LNCaP clone FGC (cell line): ENCODE data around the gene WNK4.
"Not testable (repeated sequence)": the region's sequence is repeated elsewhere in the genome, so short reads cannot be mapped to it uniquely, and the experiment has no call there.

Experiments
- DNase-seq: peaks from one replicate; pipeline ENCODE4 v3.0.0-alpha.2; 2011; ENCODE audit warnings: low read depth
- H3K4me3 ChIP-seq: 2 replicates; pipeline ENCODE4 v1.5.1; 2011; ENCODE audit warnings: mild to moderate bottlenecking, low read depth, low read length, control low read depth
- TF ChIP-seq, protein P1 (sequence below): IDR thresholded peaks from 2 replicates; pipeline ENCODE4 v1.5.1; 2012; ENCODE audit warnings: mild to moderate bottlenecking; ENCODE audit not compliant: control insufficient read depth, insufficient read depth; ENCODE audit errors: extremely low read depth

Gene WNK4

DNA sequence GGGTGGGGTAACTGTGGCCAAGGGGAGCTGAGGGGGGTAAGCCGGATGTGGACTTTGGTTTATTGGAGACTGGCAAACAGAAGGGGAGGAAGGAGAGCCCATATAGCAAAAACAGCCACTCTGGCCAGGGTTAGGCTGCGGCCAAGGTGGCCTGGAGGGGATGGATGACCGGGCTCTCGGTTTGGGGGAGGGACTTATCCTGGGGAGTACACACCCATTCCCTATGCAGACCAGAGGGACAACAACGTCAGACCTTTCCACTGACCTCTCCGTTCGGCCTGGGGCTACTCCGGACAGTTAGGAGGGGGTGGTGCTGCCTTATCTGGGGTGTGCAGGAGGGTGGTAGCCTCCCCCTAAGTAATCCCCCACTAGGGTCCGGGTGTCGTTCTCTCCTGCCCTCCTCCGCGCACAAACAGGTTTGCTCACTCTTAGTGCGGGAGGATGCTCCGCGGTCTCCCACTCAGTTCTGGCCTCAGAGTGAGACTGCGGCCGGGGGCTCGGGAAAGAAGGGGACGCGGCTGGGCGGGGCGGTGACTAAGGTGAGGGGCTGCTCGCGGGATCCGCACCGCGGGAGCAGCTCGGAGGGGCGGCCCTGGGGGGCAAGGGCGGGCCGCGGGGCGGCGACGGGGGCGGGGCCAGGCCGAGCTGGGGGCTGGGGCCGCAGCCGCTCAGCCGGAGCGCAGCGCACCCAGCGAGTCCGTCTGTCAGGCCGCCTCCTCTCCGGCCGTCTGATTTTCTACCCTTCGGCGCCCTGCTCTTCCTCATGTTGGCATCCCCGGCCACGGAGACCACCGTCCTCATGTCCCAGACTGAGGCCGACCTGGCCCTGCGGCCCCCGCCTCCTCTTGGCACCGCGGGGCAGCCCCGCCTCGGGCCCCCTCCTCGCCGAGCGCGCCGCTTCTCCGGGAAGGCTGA is at the start of gene WNK4:
Gene WNK4 (plus strand): TSS at position 675 of the 915 bp plus-strand sequence. CDS start 89 bp downstream, at position 764.
- no peak for DNase-seq
- no peak within 1 kb of the TSS for H3K4me3 ChIP-seq
- TF ChIP-seq, protein P1, sequence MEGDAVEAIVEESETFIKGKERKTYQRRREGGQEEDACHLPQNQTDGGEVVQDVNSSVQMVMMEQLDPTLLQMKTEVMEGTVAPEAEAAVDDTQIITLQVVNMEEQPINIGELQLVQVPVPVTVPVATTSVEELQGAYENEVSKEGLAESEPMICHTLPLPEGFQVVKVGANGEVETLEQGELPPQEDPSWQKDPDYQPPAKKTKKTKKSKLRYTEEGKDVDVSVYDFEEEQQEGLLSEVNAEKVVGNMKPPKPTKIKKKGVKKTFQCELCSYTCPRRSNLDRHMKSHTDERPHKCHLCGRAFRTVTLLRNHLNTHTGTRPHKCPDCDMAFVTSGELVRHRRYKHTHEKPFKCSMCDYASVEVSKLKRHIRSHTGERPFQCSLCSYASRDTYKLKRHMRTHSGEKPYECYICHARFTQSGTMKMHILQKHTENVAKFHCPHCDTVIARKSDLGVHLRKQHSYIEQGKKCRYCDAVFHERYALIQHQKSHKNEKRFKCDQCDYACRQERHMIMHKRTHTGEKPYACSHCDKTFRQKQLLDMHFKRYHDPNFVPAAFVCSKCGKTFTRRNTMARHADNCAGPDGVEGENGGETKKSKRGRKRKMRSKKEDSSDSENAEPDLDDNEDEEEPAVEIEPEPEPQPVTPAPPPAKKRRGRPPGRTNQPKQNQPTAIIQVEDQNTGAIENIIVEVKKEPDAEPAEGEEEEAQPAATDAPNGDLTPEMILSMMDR, result no peak

DNA sequence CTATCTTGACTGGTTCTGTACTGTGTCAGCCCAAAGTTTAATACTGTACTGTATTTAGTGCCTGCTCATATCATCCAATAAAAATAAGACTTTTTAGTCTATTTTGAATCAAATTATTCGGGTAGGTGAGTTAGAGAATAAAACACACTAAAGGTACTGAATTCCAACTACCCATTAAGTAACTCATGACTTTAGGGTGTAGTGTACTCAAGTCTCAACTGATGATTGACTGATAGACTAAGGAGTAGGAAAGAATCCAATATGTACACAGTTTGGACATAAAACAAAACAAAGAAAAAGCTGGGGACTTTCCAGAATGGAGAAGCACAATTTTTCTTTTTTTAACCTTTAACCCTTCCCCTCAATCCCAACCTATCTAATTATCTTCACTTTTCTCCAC is 39.7 kb upstream of the WNK4 start:
- no peak for DNase-seq
- TF ChIP-seq, protein P1, result no peak
- no peak overlapping the region for H3K4me3 ChIP-seq

DNA sequence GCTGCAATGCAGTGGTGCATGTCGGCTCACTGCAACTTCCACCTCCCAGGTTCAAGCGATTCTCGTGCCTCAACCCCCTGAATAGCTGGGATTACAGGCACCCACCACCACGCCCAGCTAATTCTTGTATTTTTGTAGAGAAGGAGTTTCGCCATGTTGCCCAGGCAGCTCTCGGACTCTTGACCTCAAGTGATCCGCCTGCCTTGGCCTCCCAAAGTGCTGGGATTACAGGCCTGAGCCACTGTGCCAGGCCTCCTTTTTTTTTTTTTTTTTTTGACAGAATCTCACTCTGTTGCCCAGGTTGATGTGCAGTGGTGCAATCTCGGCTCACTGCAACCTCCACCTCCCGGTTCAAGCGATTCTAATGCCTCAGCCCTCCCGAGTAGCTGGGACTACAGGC is 37.5 kb upstream of the WNK4 start:
- not testable (repeated sequence) for DNase-seq

DNA sequence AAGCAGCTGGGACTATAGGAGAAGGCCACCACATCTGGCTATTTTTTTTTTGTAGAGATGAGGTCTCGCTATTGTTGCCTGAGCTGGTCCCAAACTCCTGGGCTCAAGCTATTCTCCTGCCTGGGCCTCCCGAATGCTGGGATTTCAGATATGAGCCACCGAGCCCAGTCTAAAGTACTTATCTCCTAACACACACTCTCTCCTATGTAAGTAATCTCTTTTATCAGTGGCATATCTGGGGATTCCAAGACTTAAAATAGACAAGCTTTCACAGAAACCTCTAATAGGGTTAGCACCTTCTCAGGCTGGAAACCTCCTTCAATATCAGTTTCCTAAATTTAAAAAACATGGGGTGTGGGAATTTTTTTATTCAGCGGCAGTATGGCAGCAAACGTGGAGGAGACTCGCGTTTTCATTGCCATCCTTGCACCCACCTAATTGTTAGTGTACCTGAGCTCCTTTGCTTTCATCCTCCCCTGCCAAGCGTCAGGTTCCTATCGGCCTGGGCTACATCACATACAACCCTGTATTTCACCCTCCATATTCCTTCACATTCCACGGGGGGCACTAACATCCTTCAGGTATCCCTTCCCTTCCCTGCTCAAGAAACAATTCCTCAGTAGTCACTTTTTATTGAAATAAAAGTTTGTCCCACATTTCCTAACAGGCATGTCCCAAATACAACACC is 36.7 kb upstream of the WNK4 start:
- TF ChIP-seq, protein P1, result no peak
- peak overlapping the region; percentile 62 for H3K4me3 ChIP-seq
- no peak for DNase-seq

More for the DNA sequence above, 37.5 kb upstream of the WNK4 start:
- H3K4me3 ChIP-seq, result not testable (repeated sequence)

DNA sequence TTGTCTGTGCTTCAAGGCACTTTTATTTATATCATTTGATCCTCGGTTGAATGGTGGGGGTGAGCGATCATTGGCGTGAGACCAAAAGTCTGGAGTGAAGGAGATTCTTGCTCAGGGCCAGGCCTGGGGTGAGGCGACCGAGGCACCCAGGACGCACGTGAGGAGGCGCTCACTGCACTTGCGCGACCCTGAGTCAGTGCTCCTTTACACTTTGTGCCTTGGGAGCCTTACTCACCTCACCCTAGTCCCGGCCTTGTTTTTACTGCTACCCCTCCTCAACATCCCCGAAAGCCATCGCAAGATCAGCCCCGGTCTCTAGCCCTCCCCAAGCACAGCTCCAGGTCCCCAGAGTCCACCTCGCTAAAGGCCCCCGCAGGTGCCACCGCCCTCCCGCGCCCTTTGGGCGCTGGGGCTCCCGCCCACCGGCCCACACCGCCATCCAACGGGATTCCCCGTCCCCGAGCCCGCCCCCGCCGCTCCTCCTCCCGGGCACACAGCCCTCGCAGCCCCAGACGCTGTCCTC is 36.1 kb upstream of the WNK4 start:
- H3K4me3 ChIP-seq, result peak overlapping the region; percentile 62
- TF ChIP-seq, protein P1, result no peak
- DNase-seq, result no peak

DNA sequence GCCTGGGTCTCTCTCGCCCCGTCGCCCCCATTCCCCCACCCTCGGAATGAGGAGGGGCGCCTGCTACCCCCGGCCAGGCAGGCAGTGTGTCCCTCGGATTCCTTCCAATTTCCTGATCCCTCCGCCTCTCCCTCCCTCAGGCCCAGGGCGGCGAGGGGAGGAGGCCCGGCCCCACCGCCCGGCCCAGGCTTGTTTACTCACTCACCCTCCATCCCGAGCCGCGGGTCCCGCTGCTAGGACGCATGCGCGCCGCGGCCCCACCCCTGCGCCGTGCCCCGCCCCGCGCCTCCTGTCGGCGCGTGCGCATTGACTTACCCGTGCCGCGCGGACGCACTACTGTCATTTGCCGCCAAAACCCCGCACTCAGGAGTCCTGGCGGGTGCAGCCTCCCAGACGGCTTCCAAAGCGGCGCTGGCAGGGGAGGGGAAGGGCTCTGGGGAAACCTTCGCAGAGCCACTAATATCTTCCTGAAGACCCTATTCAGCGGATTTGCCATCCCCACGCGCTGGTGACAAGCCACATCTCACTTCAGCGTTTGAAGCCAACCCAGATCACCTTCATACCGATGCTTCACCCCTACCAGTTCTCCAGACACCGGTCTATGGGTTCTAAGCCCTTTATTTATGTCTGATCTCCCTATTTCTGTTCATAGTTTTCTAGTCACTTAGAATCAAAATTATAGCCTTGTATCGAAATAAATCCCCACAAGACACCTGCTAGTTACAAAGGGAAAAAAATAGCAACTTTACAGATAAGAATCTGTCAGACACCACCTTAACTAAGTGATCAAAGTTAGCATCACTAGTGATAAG is 35.4 kb upstream of the WNK4 start, which contains the start of gene EZH1:
Gene EZH1 (minus strand): TSS at position 235 of the 812 bp plus-strand sequence. CDS start 16,099 bp downstream, outside the sequence.
- peak within 1 kb of the TSS; percentile 62 for H3K4me3 ChIP-seq
- peak; percentile 69 for DNase-seq
- TF ChIP-seq, protein P1, result no peak
